Brain microvascular endothelial cell (primary cell): ENCODE measurements around the gene PPIA.

Experiments
- DNase-seq: peaks from one replicate; pipeline ENCODE4 v3.0.0-alpha.2; 2020
- H3K27ac ChIP-seq: fragments of 250-450 bp; sonication (Bioruptor Pico); 2 replicates; pipeline ENCODE4 v1.5.1; 2020; ENCODE audit warnings: mild to moderate bottlenecking, moderate library complexity
- H3K27me3 ChIP-seq: fragments of 250-450 bp; sonication (Bioruptor Pico); replicated peaks from 2 replicates; pipeline ENCODE4 v1.5.1; 2020; ENCODE audit warnings: mild to moderate bottlenecking
- H3K36me3 ChIP-seq: fragments of 250-450 bp; sonication (Bioruptor Pico); replicated peaks from 2 replicates; pipeline ENCODE4 v1.5.1; 2020; ENCODE audit warnings: mild to moderate bottlenecking
- H3K4me3 ChIP-seq: 2 replicates; pipeline ENCODE4 v1.5.1; 2011; ENCODE audit warnings: low read depth, mild to moderate bottlenecking, control low read depth, low read length, moderate library complexity
- CTCF ChIP-seq: IDR thresholded peaks from 2 replicates; pipeline ENCODE4 v1.5.1; 2011; ENCODE audit warnings: low read depth, mild to moderate bottlenecking, moderate library complexity, low read length, control low read depth, inconsistent platforms; ENCODE audit errors: missing control alignments
- in situ Hi-C: cut with HindIII; loops from 2 replicates; pipeline ENCODE4 v1.10.0; 2017; ENCODE audit warnings: low sequenced_read_pairs, low pct_ligation_motif_present

PPIA gene

GRCh38 chr7:44766416-44766801 is 30.1 kb upstream of the PPIA start:
- no peak for DNase-seq
- no peaks in the 10 kb centered on the region for H3K27me3 ChIP-seq
- H3K27ac ChIP-seq, result no peak overlapping the region
- no peak overlapping the region for H3K4me3 ChIP-seq
- no peak for TF ChIP-seq CTCF
- in situ Hi-C loops, result no loop called here
- peaks cover 57% of the 10 kb centered on the region for H3K36me3 ChIP-seq

GRCh38 chr7:44767134-44767911 is 29.2 kb upstream of the PPIA start:
- Histone ChIP-seq H3K27me3 (no peaks in the 10 kb centered on the region), H3K4me3 (no peak overlapping the region), H3K27ac (no peak overlapping the region), H3K36me3 (peaks cover 51% of the 10 kb centered on the region)
- DNase-seq, result no peak
- in situ Hi-C loops, result no loop called here
- no peak for TF ChIP-seq CTCF

GRCh38 chr7:44767912-44768627 is 28.4 kb upstream of the PPIA start:
- in situ Hi-C loops, result no loop called here
- Histone ChIP-seq H3K4me3 (no peak overlapping the region), H3K27ac (no peak overlapping the region), H3K27me3 (no peaks in the 10 kb centered on the region), H3K36me3 (peaks cover 45% of the 10 kb centered on the region)
- no peak for DNase-seq
- TF ChIP-seq CTCF, result no peak

GRCh38 chr7:44768628-44769371 is 27.7 kb upstream of the PPIA start:
- Histone ChIP-seq H3K27ac (no peak overlapping the region), H3K36me3 (peaks cover 38% of the 10 kb centered on the region), H3K4me3 (no peak overlapping the region), H3K27me3 (no peaks in the 10 kb centered on the region)
- no peak for TF ChIP-seq CTCF
- DNase-seq, result no peak
- in situ Hi-C loops, result no loop called here

GRCh38 chr7:44769376-44769775 is 27.1 kb upstream of the PPIA start:
- TF ChIP-seq CTCF, result no peak
- no peak for DNase-seq
- Histone ChIP-seq H3K27ac (no peak overlapping the region), H3K36me3 (peaks cover 32% of the 10 kb centered on the region), H3K27me3 (no peaks in the 10 kb centered on the region), H3K4me3 (no peak overlapping the region)
- in situ Hi-C loops, result no loop called here
